Fibroblast of skin of right biceps (primary cell): ENCODE measurements around the gene RDM1.

Experiments
- DNase-seq: peaks from one replicate; pipeline ENCODE4 v3.0.0-alpha.2; 2013

RDM1 gene

DNA sequence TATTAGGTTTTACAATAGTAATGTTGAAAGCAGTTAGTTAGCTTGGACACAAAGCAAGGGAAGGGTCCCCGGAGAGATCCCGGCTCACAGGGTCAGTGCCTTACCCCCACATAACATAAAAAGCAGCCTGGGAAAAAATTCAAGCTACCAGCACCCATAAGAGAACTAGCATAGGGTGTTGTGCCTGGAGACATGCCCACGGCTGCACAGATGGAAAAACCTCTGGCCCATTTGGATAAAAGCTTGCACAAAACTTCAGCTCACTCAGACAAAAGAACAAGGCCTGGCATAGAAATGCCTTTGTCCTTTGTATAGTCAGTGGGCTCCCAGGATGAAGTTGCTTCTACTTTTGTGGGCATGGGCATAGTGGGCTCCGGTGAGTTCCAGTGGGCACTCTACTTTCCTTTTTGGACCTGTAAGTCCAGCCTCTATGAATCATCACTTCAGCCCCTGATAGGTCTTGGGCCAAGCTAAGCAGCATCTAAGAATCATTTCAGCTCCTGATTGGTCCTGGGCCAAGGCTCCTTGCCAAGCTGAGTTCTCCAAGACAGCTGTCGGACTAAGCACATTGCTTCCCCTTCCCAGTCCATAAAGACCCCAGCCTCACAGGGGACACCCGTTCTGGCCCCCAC, 1.3 kb upstream of the RDM1 start:
- DNase-seq: peak; percentile 27

DNA sequence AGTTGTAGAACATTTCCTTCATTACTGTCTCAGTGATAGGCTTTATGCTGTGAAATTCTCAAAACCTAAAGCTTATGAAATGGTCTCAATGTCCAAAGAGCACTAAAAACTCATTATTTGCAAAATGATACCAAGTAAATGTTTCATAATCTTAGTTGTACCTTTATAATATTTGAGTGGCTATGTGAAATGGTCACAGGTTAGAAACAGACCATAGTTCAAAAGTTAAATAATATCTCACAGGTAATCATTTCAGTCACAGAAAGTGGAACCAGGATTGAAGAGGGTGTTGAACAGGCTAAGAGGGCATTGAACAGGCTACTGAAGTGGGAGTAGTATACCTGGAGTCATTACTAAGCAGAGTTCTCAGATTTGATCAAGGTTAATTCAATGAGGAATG, 2.9 kb downstream of the RDM1 start:
- DNase-seq: no peak

DNA sequence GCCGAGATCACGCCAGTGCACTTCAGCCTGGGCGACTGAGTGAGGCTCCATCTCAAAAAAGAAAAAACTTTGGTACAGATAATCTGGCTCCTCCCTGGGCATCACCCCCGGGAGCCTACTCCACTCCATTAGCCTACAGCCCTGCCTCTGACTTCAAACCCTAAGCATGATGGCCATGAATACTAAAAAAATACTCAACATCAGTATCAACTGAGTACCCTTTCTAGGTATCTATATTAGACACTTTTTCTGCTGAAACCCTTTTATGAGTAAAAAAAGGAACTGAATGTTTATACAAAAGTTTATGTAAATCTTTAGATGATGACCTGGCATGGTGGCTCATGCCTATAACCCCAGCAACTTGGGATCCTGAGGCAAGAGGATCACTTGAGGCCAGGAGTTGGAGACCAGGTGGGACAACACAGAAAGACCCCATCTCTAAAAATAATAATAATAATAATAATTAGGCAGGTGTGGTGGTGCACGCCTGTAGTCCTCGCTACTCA, 6.9 kb downstream of the RDM1 start:
- DNase-seq: no peak

DNA sequence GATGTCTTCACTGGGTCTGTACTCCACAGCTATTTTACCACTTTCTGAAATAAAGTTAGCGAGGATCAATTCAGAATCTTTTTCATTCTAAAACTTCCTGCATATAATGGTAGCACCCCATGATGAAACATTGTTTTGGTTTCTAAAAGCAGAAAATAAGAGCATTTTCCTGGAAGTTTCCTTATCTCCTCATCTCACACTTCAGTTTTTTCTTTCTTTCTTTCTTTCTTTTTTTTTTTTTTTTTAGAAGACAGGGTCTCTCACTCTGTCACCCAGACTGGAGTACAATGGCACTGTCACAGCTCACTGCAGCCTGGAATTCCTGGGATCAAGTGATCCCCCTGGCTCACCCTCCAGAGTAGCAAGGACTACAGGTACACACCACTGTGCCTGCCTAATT, 10.3 kb downstream of the RDM1 start:
- no peak for DNase-seq

DNA sequence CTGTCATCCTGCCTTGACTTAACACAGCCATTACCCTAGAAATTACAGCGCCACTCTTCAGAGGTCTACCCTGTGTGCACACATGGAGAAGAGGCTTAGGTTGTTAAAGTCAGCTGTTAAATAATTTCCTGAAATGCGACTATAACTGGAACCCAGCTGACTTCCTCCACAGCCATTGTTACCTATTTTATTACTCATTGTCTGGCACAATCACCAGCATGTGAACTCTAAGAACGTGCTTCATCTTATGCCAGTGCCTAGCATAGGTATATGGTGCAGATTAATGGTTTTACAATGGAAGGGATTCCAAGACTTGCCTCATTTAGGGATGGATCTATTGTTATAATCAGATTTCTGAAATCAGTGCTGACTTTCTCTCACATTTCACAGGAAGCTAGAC, 11.9 kb downstream of the RDM1 start:
- DNase-seq: no peak

DNA sequence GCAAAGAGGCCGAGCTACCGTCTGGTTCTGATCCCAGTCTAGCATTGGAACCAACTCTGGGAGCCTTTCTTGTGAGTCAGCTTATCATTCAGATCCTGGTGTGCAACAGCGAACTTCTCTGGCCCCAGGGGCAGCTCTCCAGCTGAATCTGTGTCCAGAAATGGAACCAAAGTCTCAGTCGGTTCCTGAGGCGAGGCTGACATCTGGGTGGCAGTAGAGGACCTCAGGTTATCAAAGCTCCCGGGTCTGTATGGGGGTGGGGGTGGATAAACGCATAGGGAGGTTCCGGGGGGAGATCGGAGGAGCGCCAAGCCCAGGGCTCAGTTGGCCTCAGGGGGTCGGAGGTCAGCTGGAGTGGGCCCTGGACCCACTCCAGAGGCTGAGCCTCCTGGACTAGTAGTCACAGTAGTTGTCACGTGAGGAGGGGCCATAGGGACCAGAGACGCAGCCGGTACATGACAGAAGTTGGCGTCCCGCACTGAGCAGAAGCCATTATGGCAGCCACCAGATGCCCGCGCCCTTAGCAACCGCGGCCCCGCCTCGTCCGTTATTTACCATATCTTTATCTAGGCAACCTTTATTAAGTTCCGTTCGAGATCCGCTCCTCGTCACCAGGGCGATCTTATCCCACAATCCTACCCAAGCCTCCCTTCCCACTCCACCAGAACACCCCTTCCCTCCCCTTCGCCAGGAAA, 12.9 kb downstream of the RDM1 start:
- DNase-seq: no peak

DNA sequence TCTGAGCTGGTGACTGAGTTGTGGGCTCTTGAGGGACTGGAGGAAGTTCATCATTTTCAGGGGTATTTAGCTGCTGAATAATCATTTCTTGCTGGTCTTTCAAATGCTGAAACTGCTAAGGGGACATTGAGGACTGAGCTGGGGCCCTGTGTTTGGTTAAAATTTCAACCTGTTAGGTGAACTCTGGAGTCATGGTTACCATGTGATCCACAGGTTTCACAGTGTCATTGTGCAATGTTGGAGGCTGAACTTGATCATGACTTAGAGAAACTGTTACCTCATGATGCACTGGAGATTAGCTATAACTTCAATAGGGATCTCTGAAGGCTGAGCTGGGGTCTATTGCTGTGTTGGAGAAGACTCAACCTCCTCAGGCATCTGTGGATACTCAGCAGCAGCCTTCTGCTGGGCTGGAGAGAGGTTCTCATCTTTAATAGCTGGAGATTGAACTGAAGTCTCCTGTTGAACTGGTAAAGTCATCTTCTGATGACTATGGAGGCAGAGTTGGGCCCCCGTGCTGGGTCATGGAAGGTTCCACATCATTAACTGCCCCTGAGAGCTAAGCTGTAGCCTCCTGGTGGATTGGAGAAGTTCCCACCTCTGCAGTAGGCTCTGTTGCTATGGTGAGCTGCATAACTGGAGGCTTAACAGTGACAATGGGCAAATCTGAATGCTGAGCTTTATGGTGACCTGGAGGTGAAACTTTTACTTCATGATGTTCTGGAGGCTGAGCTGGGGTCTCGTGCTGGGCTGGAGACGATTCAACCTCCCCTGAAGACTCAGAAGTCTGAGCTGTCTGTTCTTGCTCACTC, 15.2 kb downstream of the RDM1 start:
- no peak for DNase-seq

DNA sequence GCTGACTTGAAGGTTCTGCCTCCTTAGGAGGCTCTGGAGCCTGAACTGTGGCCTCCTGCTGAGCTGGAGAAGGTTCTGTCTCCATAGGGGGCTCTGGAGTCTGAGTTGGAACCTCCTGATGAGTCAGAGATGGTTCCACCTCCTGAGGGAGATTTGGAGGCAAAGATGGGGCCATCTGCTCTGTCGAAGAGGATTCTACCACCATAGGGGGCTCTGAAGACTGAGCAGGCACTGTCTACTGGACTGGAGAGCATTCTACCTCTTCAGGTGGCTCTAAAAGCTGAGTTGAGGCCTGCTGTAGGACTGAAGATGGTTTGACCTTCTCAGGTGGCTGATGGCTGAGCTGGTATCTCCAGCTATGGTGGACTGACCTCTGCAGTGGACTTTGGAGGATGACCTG, 16.2 kb downstream of the RDM1 start:
- no peak for DNase-seq

DNA sequence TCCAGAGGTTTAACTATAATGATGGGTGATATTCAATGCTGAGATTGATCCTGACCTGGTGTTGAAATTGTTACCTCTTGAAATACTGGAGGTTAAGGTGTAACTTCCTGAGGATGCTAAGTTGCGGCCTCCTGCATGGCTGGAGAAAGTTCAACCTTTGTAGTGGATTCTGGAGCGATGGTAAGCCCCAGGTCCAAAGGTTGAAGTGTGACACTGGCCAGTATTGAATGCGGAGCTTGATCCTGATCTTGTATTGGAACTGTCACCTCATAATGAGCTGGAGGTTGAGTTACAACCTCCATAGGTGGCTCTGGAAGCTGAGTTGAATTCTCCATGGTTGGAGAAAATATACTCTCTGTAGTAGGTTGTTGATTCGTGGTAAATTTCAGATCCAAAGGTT, 17.0 kb downstream of the RDM1 start:
- DNase-seq: no peak

DNA sequence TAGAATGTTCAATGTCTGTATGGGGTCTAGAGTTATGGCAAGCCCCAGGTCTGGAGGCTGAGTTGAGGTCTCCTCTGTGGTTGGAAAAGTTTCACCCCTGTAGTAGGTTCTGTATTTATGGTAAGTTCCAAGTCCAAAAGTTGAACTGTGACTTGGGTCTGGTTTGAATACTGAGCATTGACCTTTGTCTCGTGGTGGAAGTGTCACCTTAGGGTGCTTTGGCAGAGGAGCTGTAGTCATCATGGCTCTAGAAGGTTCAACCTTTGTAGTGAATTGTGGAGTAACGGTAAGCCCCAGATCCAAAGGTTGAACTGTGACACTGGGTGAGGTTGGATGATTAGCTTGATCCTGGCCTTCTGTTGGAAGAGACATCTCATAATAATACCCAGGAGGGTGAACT, 17.6 kb downstream of the RDM1 start:
- DNase-seq: no peak

DNA sequence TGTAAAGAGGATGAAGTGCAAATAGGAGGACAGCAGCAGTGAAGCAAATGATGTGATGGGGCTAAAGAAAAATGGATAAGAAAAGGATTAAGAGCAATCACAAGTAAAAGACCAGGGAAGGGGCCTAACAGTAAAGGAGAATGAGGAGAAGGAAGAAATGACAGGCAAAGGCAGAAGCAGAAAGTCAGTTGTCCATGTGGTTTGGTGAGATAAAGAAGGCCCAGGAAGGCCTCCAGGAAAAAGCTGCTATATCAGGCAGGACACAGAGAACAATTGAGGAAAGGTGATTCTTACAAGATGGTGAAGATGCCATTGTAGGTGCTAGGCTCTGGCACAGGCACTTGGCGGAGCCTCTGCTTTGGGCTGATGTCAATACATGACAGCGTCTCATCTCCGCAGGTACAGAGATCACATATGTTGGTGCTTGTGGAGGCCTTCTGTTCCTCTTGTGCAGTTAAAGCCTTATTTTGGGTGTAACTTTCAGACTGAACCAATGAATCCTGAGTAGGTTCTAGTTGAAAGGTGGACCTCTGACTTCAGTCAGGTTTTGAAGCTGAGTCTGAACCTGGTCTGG, 18.1 kb downstream of the RDM1 start:
- no peak for DNase-seq

DNA sequence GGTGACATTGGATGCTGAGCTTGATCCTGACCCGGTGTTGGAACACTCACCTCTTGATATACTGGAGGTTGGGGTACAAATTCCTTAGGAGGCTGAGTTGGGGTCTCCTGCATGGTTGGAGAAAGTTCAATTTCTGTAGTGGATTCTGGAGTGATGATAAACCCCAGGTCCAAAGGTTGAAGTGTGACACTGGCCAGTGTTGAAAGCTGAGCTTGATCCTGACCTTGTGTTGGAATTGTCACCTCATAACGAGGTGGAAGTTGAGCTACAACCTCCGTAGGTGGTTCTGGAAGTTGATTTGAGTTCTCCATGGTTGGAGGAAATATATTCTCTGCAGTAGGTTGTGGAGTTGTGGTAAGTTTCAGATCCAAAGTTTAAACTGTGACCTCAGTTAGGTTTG, 21.2 kb downstream of the RDM1 start:
- no peak for DNase-seq

DNA sequence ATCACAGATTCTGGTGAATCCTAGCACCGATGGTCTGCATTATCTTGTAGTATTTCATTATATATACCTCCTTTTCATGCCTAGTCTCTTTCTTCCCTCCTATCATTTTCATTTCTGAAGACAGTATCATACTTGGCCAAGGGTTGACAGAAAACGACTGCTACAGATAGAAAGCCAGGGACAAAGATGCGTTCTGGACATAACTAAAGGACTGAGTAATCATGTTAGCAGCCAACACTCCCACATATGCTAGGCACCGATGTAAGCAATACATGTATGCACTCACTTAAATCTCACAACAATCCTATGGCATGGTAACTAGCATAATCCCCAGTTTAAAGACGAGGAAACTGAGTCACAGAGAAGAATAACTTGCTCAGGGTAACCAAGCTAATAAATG, 22.9 kb downstream of the RDM1 start:
- no peak for DNase-seq

DNA sequence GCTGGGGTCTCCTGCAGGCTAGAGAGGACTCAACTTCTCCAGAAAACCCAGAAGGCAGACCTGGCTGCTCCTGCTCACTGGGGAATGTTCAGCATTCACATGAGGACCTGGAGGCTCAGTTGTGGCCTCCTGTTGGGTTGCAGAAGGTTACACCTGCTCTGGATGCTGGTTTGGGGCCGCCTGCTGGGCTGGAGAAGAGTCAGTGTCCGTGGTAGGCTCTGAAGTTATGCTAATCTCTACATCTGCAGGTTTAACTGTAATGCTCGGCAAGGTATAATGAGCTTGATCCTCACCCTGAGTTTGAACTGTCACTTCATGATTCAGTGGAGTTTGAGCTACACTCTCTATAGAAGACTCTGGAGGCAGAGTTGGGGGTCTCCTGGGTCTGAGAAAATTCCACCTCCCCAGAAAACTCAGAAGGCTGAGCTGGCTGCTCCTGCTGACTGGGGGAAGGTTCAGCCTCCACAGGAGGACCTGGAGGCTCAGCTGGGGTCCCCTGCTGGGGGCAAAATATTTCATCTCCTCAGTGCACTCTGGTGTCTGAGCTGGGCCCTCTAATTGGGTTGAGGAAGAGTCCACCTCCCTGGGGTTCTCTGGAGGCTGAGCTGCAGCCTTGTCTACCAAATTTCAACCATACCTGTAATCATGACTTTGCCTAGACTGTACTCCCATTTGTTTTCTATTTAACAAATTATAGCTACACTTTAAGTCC, 23.5 kb downstream of the RDM1 start:
- DNase-seq: no peak

DNA sequence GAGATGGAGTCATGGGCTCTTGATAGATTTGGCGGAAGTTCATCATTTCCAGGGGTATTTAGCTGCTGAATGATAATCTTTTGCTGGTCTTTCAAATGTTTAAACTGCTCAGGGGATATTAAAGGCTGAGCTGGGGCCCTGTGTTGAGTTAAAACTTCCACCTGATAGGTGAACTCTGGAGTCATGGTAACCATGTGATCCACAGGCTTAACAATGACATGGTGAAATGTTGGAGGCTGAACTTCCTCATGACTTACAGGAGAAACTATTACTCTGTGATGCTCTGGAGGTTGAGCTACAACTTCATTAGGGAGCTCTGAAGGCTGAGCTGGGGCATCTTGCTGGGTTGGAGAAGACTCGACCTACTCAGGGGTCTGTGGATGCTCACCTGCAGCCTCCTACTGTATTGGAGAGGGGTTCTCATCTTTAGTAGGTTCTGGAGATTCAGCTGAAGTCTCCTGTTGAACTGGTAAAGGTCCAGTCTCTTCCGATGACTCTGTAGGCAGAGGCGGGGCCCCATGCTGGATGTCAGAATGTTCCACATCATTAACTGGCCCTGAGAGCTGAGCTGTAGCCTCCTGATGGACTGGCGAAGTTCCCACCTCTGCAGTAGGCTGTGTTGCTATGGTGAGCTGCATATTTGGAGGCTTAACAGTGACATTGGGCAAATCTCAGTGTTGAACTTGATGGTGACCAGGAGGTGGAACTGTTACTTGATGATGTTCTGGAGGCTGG, 24.2 kb downstream of the RDM1 start:
- DNase-seq: no peak

DNA sequence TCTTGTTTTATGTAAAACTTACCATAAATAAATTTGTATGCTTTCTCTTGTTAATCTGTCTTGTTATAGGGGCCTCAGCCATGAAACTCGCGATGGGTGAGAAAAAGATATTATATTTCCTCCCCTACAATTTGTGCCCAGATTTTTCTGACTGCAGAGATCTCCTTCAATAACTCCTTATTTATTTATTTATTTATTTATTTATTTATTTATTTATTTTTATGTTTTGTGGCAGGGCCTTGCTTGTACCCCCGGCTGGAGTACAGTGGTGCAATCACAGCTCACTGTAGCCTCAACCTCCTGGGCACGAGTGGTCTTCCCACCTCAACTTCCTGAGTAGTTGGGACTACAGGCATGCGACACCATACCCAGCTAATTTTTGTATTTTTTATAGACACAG, 27.1 kb downstream of the RDM1 start:
- DNase-seq: no peak

DNA sequence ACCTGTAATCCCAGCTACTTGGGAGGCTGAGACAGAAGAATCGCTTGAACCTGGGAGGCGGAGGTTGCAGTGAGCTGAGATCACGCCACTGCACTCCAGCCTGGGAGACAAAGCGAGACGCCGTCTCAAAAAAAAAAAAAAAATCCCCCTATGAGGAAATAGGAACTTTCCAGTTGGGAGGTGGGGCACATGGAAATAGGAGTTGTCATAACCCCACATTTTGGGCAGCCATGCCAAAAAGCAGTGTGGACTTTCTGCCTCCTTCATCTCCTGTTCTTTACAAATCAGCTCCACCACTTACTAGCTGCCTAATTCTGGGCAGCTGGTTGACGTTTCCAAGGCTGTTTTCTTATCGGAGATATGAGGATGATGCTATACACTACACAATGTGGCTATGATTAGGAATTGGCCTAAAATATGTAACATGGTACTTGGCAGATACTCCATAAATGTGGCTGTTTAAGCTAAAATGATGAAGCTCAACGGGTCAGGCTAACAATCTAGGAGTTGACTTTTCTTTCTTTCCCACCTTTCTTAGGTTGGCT, 28.9 kb downstream of the RDM1 start:
- DNase-seq: no peak

DNA sequence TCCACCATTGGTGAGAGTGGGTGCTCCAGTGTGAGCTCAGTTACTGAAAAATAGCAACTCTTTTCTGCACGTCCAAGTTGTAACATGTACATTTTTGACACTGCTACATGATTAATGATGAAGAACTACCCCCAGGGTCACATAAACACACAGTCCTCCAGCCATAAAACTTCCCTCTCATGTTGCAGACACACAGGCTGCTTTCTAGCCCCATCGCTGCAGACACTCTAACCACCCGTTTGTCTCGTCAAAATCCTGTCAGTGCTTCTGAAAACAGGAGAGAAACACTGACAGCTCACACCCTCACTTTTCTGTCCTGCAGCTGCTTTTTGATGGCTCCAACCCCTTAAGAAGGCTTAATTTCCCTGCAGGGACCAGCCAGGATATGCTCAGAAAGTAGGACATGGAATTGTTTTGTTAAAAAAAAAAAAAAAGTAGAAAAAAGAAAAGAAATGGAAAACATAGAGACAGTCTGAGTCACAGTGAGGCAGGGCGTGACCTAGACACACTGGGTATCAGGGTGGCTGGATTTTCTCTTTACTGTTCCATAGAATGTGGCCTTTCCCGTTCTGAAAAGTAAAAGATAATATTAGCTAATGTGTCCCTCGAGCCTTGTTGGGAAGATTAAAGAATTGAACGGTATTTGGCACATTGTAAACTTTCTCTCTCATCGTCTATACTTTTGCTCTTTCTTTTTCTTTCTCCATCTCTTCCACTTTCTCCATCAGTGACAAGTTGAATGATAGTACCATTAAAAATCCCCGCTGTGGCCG, 29.7 kb downstream of the RDM1 start:
- DNase-seq: peak; percentile 24

DNA sequence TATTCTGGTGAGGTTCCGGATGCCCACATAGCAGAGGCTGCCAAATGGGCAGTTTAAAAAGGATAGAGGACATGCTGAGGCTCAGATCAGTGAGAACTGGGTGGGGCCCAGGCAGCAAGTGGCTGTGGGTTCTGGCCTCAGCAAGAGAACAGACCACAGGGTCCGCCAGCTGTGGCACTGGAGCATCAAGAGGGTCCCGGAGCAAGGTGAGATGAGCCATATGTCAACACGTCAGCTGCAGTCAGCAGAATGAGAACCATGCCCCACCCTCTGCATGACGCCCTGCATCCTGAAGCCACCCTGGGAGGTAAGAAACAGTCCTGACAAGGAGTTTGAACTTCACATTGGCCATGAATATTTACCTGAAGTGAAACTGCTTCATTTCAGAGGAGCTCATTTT, 30.3 kb downstream of the RDM1 start:
- DNase-seq: no peak

DNA sequence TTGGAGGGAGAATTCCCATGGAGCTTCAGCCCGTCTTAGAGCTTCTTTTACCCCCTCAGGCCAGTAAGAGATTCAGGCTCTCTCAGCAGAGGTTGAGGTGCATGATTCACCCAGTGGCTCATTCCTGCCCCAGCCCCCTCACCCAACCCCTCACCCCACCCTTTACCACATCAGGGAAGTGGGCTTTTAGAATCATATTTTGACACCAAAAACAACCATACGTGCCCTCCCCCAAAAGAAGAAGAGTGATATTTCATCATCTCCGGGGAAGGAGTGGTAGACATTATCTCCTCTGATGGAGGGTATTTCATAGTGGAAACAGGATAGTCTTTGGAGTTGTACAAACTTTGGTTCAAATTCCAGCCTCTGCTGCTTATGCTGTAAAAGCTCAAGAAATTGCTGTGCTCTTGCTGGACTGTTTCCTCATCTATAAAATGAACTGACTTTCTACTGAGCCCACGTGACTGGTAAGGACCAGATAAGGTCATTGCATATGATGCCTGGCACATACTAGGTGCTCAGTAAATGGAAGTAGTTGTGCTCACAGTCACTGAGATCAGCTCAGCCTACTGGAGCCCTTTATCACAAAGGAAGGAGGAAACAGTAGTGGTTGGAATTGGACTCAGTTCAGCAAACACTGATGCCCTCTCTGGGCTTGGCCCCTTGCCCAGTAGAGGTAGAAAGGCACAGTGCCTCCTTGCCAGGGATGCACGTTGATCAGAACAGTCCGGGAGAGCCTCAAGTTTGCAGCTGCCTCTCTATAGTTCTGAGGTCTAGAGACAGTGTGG, 32.1 kb downstream of the RDM1 start:
- no peak for DNase-seq
